OCI-LY7 (cell line): Measurements from ENCODE around the gene UBN1. TPM values are rescaled to one million over a fixed set of nuclear protein-coding genes. Genes with fewer than 3 reads are reported as not detected.

Source experiments
- BruUV-seq: library from RNA; stranded (reverse); fragments of 400-500 nt; replicated peaks from 2 replicates; lab custom pipeline; 2021; lab: Mats Ljungman, UMichigan
- CTCF ChIA-PET: fragments of 300-600 bp; sonication (Branson Sonifier 250); formaldehyde crosslinking; loops from one replicate; lab custom pipeline; 2022; ENCODE audit warnings: antibody characterized with exemption; ENCODE audit not compliant: unreplicated experiment; lab: Charles Lee
- POLR2A ChIA-PET: fragments of 300-600 bp; sonication (Branson Sonifier 250); formaldehyde crosslinking; loops from one replicate; lab custom pipeline; 2022; ENCODE audit warnings: antibody characterized with exemption; lab: Charles Lee
- DNase-seq: peaks from one replicate; pipeline ENCODE4 v3.0.0-alpha.2; 2015; ENCODE audit warnings: low spot score
- H2AFZ ChIP-seq: fragments of 200-600 bp; sonication (generic), shearing (Covaris generic); 2 replicates; pipeline ENCODE4 v1.6.1; 2014; ENCODE audit warnings: mild to moderate bottlenecking, antibody characterized with exemption, low read length, moderate library complexity
- H3K27ac ChIP-seq: fragments of 200-600 bp; sonication (generic); 2 replicates; pipeline ENCODE4 v1.5.1; 2014; ENCODE audit warnings: mixed run types, low read depth, mild to moderate bottlenecking, moderate library complexity, low read length, inconsistent platforms; ENCODE audit not compliant: poor library complexity, severe bottlenecking
- H3K36me3 ChIP-seq: fragments of 200-600 bp; sonication (generic); 2 replicates; pipeline ENCODE4 v1.6.1; 2014; ENCODE audit warnings: mild to moderate bottlenecking, antibody characterized with exemption, low read length, moderate library complexity, mixed read lengths; ENCODE audit not compliant: insufficient read depth
- H3K4me1 ChIP-seq: fragments of 200-600 bp; sonication (generic); 2 replicates; pipeline ENCODE4 v1.5.1; 2014; ENCODE audit warnings: mild to moderate bottlenecking, low read length; ENCODE audit not compliant: insufficient read depth, poor library complexity, severe bottlenecking
- H3K4me2 ChIP-seq: fragments of 200-600 bp; sonication (generic); 2 replicates; pipeline ENCODE4 v1.6.1; 2014; ENCODE audit warnings: mild to moderate bottlenecking, low read length
- H3K4me3 ChIP-seq: fragments of 200-600 bp; sonication (generic); 2 replicates; pipeline ENCODE4 v1.5.1; 2014; ENCODE audit warnings: mild to moderate bottlenecking, low read depth, low read length; ENCODE audit not compliant: poor library complexity, severe bottlenecking
- H3K79me2 ChIP-seq: fragments of 200-600 bp; sonication (generic); 2 replicates; pipeline ENCODE4 v1.6.1; 2016; ENCODE audit warnings: low read depth, mild to moderate bottlenecking, low read length, moderate library complexity, mixed read lengths; ENCODE audit not compliant: insufficient read depth
- H3K9me2 ChIP-seq: fragments of 200-600 bp; sonication (generic); 2 replicates; pipeline ENCODE4 v1.6.1; 2016; ENCODE audit warnings: mild to moderate bottlenecking, low read length, mixed read lengths; ENCODE audit not compliant: insufficient read depth
- H3K9me3 ChIP-seq: fragments of 200-600 bp; sonication (generic); 2 replicates; pipeline ENCODE4 v1.6.1; 2014; ENCODE audit warnings: mild to moderate bottlenecking, mixed run types, low read length, mixed read lengths
- H4K20me1 ChIP-seq: fragments of 200-600 bp; sonication (generic); 2 replicates; pipeline ENCODE4 v1.6.1; 2014; ENCODE audit warnings: mild to moderate bottlenecking, antibody characterized with exemption, low read length, moderate library complexity, mixed read lengths; ENCODE audit not compliant: insufficient read depth
- CTCF ChIP-seq: fragments of 200-600 bp; sonication (generic); conservative IDR thresholded peaks from 2 replicates; pipeline ENCODE4 v1.5.1; 2014; ENCODE audit warnings: mild to moderate bottlenecking, antibody characterized with exemption, low read length, moderate library complexity, mixed read lengths
- EZH2phosphoT487 ChIP-seq: fragments of 200-600 bp; sonication (generic); IDR thresholded peaks from 2 replicates; pipeline ENCODE4 v1.6.1; 2018; ENCODE audit warnings: low read depth, borderline replicate concordance, mild to moderate bottlenecking, mixed run types, antibody characterized with exemption, low read length, moderate library complexity, mixed read lengths
- intact Hi-C: fragments of 100-400 bp; cut with micrococcal nuclease; formaldehyde crosslinking; loops from one replicate; pipeline ENCODE4 v1.10.0; 2022; ENCODE audit not compliant: unreplicated experiment
- total RNA-seq, 2 experiments: library from RNA; depleted of rRNA in 1 of 2; stranded (reverse); fragments of >200 nt in 1 of 2; shearing (Covaris generic) in 1 of 2; gene quantifications; 2 replicates each; pipeline ENCODE4 v1.2.3, GENCODE V29; 2014 to 2022

UBN1 gene
- total RNA-seq, 2 experiments from 2014 or later: 37.2 to 53.0 TPM

GRCh38 chr16:4832698-4833343 lies 14.5 kb upstream of the UBN1 start:
- intact Hi-C loops: no loop called here
- TF ChIP-seq CTCF (no peak), EZH2phosphoT487 (no peak)
- no peaks in the 10 kb centered on the region for H4K20me1 ChIP-seq
- peaks cover 90% of the 10 kb centered on the region for H3K36me3 ChIP-seq
- H3K79me2 ChIP-seq: no peaks in the 10 kb centered on the region; the same call in 1 of the 2 replicates
- DNase-seq: no peak
- CTCF ChIA-PET: no interaction called here
- no peak overlapping the region for H3K4me2 ChIP-seq
- no TSS peak for BruUV-seq
- H2AFZ ChIP-seq: no peak overlapping the region
- no peaks in the 10 kb centered on the region for H3K9me2 ChIP-seq
- H3K4me1 ChIP-seq: no peaks in the 10 kb centered on the region
- H3K9me3 ChIP-seq: no peaks in the 10 kb centered on the region
- POLR2A ChIA-PET: no interaction called here
- H3K4me3 ChIP-seq: no peak overlapping the region
- no peak overlapping the region for H3K27ac ChIP-seq

GRCh38 chr16:4833584-4833983 lies 13.7 kb upstream of the UBN1 start:
- Histone ChIP-seq H3K4me2 (no peak overlapping the region), H2AFZ (no peak overlapping the region), H3K27ac (no peak overlapping the region), H4K20me1 (no peaks in the 10 kb centered on the region), H3K36me3 (peaks cover 91% of the 10 kb centered on the region), H3K4me1 (no peaks in the 10 kb centered on the region), H3K9me2 (no peaks in the 10 kb centered on the region), H3K9me3 (no peaks in the 10 kb centered on the region), H3K4me3 (no peak overlapping the region), H3K79me2 (no peaks in the 10 kb centered on the region; the same call in 1 of the 2 replicates)
- BruUV-seq: no TSS peak
- ChIA-PET POLR2A (interaction anchor here (0.6 kb wide), 1 partner anchor 207 kb away, joined by 3 read pairs; no protein-coding TSS in a partner anchor), CTCF (no interaction called here)
- TF ChIP-seq CTCF (no peak), EZH2phosphoT487 (no peak)
- intact Hi-C loops: no loop called here
- DNase-seq: no peak

- no peak for DNase-seq
- POLR2A ChIA-PET: interaction anchor here (0.6 kb wide), 1 partner anchor 27 kb away, joined by 6 read pairs; no protein-coding TSS in a partner anchor
These were observed 10.6 kb upstream of the UBN1 start for GRCh38 chr16:4836727-4837126.

More at GRCh38 chr16:4836727-4837126, 10.6 kb upstream of the UBN1 start:
- no peak overlapping the region for H3K4me3 ChIP-seq
- H4K20me1 ChIP-seq: no peaks in the 10 kb centered on the region
- H3K36me3 ChIP-seq: peaks cover 93% of the 10 kb centered on the region
- TF ChIP-seq EZH2phosphoT487 (no peak), CTCF (no peak)
- H3K9me3 ChIP-seq: no peaks in the 10 kb centered on the region
- CTCF ChIA-PET: no interaction called here
- intact Hi-C loops: no loop called here
- H3K27ac ChIP-seq: no peak overlapping the region
- H3K4me1 ChIP-seq: no peaks in the 10 kb centered on the region
- H3K9me2 ChIP-seq: no peaks in the 10 kb centered on the region
- no peak overlapping the region for H3K4me2 ChIP-seq
- BruUV-seq: no TSS peak
- no peaks in the 10 kb centered on the region; the same call in 1 of the 2 replicates for H3K79me2 ChIP-seq
- no peak overlapping the region for H2AFZ ChIP-seq
